Neural crest cell (in vitro differentiated cells): ENCODE measurements around the gene EFCAB12. TPM values are rescaled to one million over a fixed set of nuclear protein-coding genes. Genes with fewer than 3 reads are reported as not detected.
A peak's percentile ranks its signal among the peaks of the same experiment; 100 is the strongest.

Source experiments
- DNase-seq: peaks from one replicate; pipeline ENCODE4 v3.0.0; 2021; ENCODE audit warnings: low read depth, mixed read lengths, low spot score
- H3K27ac Mint-ChIP-seq: one replicate; pipeline ENCODE4 v1.8.0; 2021; ENCODE audit warnings: mild to moderate bottlenecking, mixed read lengths; ENCODE audit not compliant: unreplicated experiment
- H3K27me3 Mint-ChIP-seq: 2 replicates; pipeline ENCODE4 v1.8.0; 2021; ENCODE audit warnings: low read depth, mild to moderate bottlenecking, mixed read lengths
- H3K36me3 Mint-ChIP-seq: 2 replicates; pipeline ENCODE4 v1.8.0; 2021; ENCODE audit warnings: low read depth, mild to moderate bottlenecking, mixed read lengths
- H3K4me1 Mint-ChIP-seq: 2 replicates; pipeline ENCODE4 v1.8.0; 2021; ENCODE audit warnings: mixed read lengths
- H3K4me3 Mint-ChIP-seq: one replicate; pipeline ENCODE4 v1.8.0; 2021; ENCODE audit warnings: mild to moderate bottlenecking, mixed read lengths
- H3K9me3 Mint-ChIP-seq: 2 replicates; pipeline ENCODE4 v1.8.0; 2021; ENCODE audit warnings: mixed read lengths
- CTCF ChIP-seq: fragments of 200-600 bp; sonication (generic); conservative IDR thresholded peaks from 2 replicates; pipeline ENCODE4 v1.5.0; 2021; ENCODE audit warnings: antibody characterized with exemption, mild to moderate bottlenecking
- total RNA-seq: library from RNA; stranded (reverse); gene quantifications from 2 replicates; pipeline ENCODE4 v1.2.1, GENCODE V29; 2021

The EFCAB12 gene
- total RNA-seq, 1 donor from 2014 or later, result 3.1 TPM

DNA sequence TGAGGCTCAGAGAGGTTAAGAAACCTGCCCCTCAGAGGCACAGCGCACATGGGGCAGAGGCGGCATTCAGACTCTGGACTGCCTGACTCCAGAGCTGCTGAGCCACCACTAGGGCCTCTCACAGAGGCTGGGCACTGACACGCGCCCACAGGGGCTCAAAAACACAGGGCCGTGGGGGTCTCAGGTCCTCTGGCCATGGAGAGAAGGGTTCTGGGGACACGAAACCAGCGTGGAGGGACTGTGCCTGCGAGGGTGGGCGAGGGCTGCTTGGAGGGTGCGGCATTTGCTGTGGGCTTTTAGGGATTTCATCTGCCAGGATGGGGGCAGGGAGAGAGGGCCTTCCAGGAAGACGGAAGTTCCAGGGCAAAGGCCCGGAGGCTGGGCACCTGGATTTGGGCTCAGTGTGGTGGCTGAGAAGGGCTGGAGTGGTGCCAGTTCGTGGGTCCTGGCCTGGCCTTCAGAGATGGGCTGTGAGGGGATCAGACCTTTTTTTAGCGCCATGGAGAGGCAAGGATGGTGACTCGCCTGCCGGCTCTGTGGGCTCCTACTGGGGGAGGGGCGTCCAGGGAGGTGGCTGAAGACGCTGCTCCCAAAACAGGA is 69.6 kb downstream of the EFCAB12 start:
- Mint-ChIP-seq H3K27ac (peak overlapping the region; percentile 62), H3K9me3 (no peaks in the 10 kb centered on the region), H3K4me1 (no peaks in the 10 kb centered on the region), H3K4me3 (no peak overlapping the region), H3K36me3 (peaks cover 3% of the 10 kb centered on the region), H3K27me3 (no peaks in the 10 kb centered on the region)
- no peak for TF ChIP-seq CTCF
- DNase-seq, result no peak

DNA sequence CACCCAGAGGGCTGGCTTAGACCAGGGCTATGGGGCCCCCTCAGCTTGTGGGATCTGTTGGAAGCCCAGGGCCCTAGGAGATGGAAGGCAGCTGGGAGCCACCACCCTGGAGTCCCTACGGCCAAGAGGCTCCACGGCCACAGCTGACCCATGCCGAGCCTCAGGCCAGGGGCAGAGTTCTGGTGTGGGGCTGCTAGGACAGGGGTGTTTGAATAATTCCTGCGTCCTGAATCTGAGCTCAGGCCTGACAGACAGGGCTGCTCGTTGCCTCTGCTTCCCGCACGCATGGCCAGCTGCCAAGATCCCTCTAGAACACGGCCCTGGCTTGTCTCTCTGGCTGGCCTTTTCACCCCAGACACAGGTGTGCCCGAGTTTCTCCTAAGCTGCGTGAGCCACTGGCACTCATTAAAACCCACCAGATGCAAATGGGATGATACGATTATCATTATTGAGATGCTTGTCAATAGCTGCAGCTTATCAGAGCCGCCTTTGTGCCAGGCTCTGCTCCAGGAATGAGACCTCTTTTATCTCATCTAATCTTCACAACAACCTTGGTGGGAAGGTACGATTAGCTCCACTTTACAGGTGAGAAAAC is 70.2 kb downstream of the EFCAB12 start:
- no peaks in the 10 kb centered on the region for H3K9me3 Mint-ChIP-seq
- no peaks in the 10 kb centered on the region for H3K27me3 Mint-ChIP-seq
- no peak for TF ChIP-seq CTCF
- H3K4me1 Mint-ChIP-seq, result no peaks in the 10 kb centered on the region
- H3K4me3 Mint-ChIP-seq, result no peak overlapping the region
- no peak for DNase-seq
- peaks cover 3% of the 10 kb centered on the region for H3K36me3 Mint-ChIP-seq
- no peak overlapping the region for H3K27ac Mint-ChIP-seq

DNA sequence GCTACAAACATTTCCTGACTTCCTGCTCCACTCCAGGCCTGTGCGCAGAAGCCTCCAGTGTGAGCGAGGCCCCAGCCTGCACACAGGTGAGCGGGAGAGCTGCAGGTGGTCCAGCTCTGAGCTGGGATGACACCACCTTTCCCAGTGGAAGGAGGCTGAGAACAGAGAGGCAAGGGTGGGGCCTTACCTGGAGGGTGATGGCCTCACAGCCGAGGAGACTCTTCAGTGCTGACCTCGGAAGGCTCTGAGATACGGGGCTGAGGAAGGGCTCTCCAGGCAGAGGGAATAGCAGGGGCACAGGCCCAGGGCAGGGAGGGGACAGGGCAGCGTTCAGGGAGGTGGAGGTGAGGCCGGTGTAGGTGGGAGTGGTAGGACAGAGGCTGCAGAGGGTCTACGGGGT is 70.8 kb downstream of the EFCAB12 start:
- Mint-ChIP-seq H3K4me1 (no peaks in the 10 kb centered on the region), H3K27me3 (no peaks in the 10 kb centered on the region), H3K4me3 (no peak overlapping the region), H3K9me3 (no peaks in the 10 kb centered on the region), H3K36me3 (peaks cover 3% of the 10 kb centered on the region), H3K27ac (no peak overlapping the region)
- no peak for DNase-seq
- no peak for TF ChIP-seq CTCF

GRCh38 chr3:129356756-129357425 is 71.5 kb downstream of the EFCAB12 start:
- Mint-ChIP-seq H3K4me1 (no peaks in the 10 kb centered on the region), H3K27ac (peak overlapping the region; percentile 62)

GRCh38 chr3:129353589-129353941 is 74.9 kb downstream of the EFCAB12 start:
- Mint-ChIP-seq H3K4me3 (no peak overlapping the region), H3K9me3 (no peaks in the 10 kb centered on the region), H3K36me3 (no peaks in the 10 kb centered on the region), H3K4me1 (no peaks in the 10 kb centered on the region), H3K27me3 (no peaks in the 10 kb centered on the region), H3K27ac (no peak overlapping the region)
- TF ChIP-seq CTCF, result no peak
- DNase-seq, result no peak

More at GRCh38 chr3:129356756-129357425, 71.5 kb downstream of the EFCAB12 start:
- no peak for DNase-seq
- TF ChIP-seq CTCF, result no peak
- Mint-ChIP-seq H3K27me3 (no peaks in the 10 kb centered on the region), H3K9me3 (no peaks in the 10 kb centered on the region), H3K36me3 (peaks cover 3% of the 10 kb centered on the region), H3K4me3 (no peak overlapping the region)
